Raji (cell line): ENCODE results near the gene FAAH.

Experiments
- POLR2A ChIP-seq: IDR thresholded peaks from 2 replicates; pipeline ENCODE4 v1.6.1; 2011; ENCODE audit warnings: low read depth, low read length, control low read depth; ENCODE audit not compliant: insufficient read depth

FAAH gene

GRCh38 chr1:46449223-46450159 lies 55.4 kb downstream of the FAAH start:
- TF ChIP-seq POLR2A, result no peak

DNA sequence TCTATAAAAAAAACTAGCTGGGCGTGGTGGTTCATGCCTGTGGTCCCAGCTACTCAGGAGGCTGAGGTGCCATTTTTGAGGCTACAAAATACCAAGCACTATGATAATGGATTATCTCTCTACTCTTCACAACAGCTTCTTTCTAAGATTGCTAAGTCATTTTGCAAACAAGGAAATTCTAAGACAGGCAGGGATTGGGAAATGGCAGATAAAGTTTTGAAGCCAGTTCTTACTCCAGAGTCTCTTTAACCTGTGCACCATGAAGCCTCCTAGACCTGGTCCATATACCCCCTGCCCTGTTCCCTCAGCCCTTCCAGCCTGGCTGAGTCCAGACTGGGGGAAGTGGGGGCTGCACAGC lies 56.0 kb downstream of the FAAH start:
- no peak for TF ChIP-seq POLR2A

DNA sequence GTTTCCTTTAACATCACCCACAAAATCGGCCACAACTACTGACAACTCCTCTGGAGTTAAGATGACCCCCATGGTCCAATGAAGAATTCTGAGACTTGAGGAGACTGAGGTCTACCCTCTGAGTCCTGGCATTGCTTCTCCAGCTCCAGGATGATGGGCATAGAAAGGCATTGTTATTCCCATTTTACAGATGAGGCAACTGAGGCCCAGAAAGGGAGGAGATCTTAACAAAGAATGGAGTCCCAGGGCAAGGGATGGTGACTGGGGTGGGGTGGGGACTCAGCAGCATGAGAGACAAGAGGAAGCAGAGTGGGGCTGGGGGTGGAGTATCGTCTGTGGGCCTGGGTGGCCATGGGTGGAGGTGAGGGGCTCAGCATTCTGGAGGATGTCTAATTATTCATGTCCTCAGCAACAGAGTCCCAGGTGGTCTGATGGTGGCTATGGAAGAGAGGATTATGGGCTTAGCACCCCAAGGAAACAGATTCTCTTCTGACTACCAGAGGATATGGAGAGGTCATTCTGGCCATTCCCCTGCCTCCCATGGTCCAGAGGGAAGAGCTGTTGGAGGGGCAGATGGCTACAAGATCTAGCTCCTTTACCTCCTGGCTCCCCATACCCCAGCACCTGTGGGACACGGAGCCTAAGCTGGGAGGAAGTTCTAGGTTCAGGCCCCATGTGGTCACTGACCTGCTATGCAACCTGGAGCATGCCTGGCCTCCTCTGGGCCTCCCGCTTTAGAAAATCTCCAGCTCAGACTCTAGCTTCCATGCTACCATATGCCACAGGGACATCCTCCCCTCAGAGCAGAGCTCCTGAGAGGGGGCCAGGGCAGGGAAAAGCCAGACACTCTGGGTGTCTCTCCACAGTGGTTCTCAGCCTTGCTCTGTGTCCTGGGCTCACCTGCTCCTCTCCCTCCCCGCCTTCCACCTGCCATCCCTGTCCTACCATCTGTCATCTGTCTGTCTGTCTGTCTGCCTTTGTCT lies 58.1 kb downstream of the FAAH start:
- TF ChIP-seq POLR2A, result no peak

GRCh38 chr1:46452931-46453325 lies 58.8 kb downstream of the FAAH start:
- no peak for TF ChIP-seq POLR2A

DNA sequence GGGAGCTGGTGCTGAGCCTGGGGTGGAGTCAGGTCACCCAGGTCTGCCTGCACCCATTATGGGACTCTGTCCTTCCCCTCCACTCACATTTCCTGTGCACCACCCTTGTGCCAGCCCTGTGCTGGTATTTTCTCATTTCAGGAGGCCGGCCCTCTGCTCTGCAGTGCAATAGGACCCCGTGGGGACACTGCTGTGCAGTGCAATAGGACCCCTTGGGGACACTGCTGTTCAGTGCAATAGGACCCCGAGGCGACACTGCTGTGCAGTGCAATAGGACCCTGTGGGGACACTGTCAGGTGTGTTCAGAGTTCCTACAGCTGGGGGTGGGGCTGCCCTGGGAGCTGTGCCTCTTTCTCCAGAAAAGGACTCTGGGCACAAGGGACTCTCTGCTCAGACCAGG lies 59.3 kb downstream of the FAAH start:
- TF ChIP-seq POLR2A, result no peak

- TF ChIP-seq POLR2A, result no peak
These were observed 61.8 kb downstream of the FAAH start for GRCh38 chr1:46455951-46456350.

DNA sequence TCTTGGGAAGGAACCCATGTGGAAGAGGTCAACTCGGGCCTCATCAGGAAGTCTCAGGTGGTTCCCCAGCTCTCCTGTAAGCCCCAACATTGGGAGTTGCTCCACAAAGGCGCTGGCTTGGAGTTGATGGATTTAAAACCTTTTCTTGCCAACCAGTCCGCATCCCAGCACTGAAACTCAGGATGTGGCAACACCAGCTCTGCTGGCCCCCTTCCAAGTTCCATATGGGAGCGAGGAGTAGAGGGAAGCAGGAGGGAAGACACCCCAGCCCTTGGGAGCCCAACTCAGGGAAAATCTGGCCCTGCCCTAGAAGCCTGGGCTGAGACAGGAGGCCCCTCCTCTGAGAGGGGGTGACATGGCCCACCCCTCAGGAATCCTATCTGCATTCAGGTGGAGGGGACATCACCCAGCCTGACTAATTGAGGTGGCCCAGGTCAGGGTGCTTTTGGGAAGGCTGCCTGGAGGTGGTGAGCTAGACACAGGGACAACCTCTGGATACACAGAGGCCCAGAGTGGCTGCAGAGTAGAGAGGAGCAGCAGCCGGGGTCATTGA lies 62.4 kb downstream of the FAAH start:
- no peak for TF ChIP-seq POLR2A

DNA sequence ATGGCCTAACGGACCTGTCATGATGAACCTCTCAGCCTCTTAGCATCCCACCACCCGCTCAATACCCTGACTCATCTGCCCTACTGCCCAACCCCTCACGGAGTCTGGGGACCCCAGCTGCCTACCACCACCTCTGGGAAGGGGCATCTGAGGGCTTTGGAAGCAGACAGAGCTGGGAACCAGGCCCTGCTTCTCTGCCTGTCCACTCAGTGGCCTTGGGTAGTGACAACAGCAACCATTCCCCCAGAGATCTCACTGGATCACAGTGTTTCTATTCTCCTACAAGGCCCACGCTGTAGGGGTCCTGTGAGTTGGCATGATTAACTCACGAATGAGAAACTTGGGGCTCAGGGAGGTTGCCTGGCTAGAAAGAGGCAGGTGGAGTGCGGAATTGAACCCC lies 63.1 kb downstream of the FAAH start:
- no peak for TF ChIP-seq POLR2A

DNA sequence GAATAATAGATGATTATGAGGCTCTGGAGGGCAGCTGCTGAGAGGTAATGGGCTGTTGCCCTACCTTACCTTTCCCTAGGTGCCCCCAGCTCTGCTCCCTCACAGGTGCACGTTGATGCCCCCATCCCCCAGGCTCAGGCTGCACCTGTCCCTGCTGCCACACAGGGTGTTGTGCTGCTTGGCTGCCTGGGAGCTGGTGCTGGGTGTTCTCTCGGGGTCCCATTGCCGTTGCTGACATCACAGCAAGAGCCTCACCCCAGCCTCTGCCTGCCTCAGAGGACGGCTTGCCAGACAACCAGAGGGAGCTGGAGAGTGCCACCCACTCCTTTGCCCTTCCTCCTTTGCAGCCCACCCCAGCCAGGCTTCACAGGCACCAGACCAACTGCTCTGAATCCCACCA lies 64.1 kb downstream of the FAAH start:
- no peak for TF ChIP-seq POLR2A

DNA sequence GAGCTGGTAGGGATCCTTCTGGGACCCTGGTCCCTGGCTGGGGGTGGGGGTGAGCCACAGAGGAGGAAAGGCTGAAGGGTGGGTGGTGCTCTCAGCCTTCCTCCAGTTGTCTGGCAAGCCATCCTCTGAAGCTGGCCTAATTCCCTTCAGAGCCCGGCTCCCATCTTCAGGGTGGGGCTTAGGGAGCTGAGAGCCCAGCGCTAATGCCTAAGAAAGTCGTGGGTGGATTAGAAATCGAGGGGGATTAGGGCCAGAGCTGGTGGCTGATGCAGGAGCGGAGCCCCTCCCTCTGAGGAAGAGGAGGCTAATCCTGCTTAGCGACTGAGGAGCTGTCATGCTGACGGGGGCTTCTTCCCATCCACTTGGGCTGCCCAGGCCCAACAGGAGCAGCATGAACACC lies 64.7 kb downstream of the FAAH start:
- no peak for TF ChIP-seq POLR2A

DNA sequence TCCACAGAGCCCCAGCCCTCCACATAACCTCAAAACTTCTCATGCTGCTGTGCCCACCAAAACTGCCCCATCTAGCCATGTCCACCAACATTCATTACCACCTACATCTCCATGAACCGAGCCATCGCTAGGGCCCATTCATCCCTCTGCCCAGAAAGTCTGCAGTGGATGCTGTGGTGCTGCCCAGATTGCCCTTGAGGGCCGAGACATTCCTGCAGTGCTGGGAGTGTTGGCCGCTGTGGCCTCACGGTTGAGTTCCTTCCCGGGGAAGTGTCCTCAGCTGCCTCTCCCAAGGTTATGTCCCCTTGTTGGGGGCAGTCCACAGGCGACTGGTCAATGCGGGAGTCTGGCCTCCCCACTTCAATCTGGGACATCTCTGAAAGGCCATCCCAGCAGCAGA lies 65.2 kb downstream of the FAAH start:
- TF ChIP-seq POLR2A, result no peak

DNA sequence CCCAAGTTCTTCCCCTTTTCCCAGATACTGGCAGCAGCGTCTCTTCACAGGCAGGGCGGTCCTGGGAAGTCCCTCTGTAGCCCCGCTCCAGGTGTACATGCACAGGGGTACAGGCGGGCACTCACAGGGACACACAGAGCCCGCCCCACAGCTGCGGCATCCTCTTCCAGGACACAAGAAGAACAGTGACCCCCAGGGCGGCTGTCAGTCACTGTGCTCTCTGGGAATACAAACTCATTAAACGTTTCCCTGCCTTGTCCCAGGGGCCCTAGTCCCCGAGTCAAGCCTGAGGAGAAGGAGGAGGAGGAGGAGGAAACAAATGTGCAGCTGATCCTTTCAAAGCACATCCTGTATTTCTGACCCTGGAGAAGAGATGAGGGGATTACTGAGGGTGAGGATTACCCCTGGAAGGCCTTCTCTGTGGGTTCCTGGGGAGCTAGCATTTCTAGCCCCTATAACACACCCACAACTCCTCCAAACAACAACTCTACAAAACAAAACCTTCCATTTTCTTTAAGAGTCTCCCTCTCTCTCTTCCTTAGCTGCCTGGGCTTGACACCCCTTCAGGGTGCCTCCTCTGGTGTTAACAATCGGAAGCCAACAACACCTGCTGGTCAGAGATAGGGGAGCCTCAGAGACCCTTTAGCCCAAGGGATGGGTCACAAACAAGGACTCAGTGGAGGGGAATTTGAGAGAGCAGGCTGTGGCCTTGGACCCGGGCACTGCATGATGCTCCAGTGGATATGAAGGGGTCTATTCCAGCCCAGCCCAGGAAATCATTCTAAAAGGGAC lies 67.1 kb downstream of the FAAH start:
- TF ChIP-seq POLR2A, result no peak

- TF ChIP-seq POLR2A, result no peak
These were observed 67.8 kb downstream of the FAAH start for GRCh38 chr1:46461809-46462448.
